ENCODE results near the gene CRYBG3. TPM values are rescaled to one million over a fixed set of nuclear protein-coding genes. Genes with fewer than 3 reads are reported as not detected.

CRYBG3 gene
- total RNA-seq, 1 donor from 2014 or later = 13.4 TPM

- no peak for TF ChIP-seq CTCF (IDR thresholded peaks at IDR 0.05; ENCODE audit: insufficient read depth, low read length, severe bottlenecking)
- Histone ChIP-seq H3K27me3 (ENCODE audit: control insufficient read depth, insufficient read depth, low read length) (no peaks in the 10 kb centered on the region), H3K36me3 (ENCODE audit: control insufficient read depth, insufficient read depth, low read length) (no peaks in the 10 kb centered on the region), H3K4me3 (ENCODE audit: low read depth, low read length) (peak overlapping the region; percentile 93)
- no peak for FAIRE-seq
- DNase-seq (ENCODE audit: low read depth) = peak; percentile 46
These were observed 481 bp upstream of the CRYBG3 start for GRCh38 chr3:97821287-97821773.

- no peaks in the 10 kb centered on the region for H3K27me3 ChIP-seq (ENCODE audit: control insufficient read depth, insufficient read depth, low read length)
- FAIRE-seq (no peak), DNase-seq (ENCODE audit: low read depth) (peak; percentile 40)
- peak overlapping the region; percentile 93 for H3K4me3 ChIP-seq (ENCODE audit: low read depth, low read length)
- no peak for TF ChIP-seq CTCF (IDR thresholded peaks at IDR 0.05; ENCODE audit: insufficient read depth, low read length, severe bottlenecking)
- H3K36me3 ChIP-seq (ENCODE audit: control insufficient read depth, insufficient read depth, low read length) = no peaks in the 10 kb centered on the region
These were observed 556 bp downstream of the CRYBG3 start for GRCh38 chr3:97822359-97822775.

- no peak for DNase-seq (ENCODE audit: low read depth)
- H3K4me3 ChIP-seq (ENCODE audit: low read depth, low read length) = peak overlapping the region; percentile 93
- H3K36me3 ChIP-seq (ENCODE audit: control insufficient read depth, insufficient read depth, low read length) = no peaks in the 10 kb centered on the region
- H3K27me3 ChIP-seq (ENCODE audit: control insufficient read depth, insufficient read depth, low read length) = no peaks in the 10 kb centered on the region
- no peak for FAIRE-seq
- no peak for TF ChIP-seq CTCF (IDR thresholded peaks at IDR 0.05; ENCODE audit: insufficient read depth, low read length, severe bottlenecking)
These were observed 1.5 kb downstream of the CRYBG3 start for GRCh38 chr3:97823046-97824004.

- FAIRE-seq (no peak), DNase-seq (ENCODE audit: low read depth) (no peak)
- TF ChIP-seq CTCF (IDR thresholded peaks at IDR 0.05; ENCODE audit: insufficient read depth, low read length, severe bottlenecking) = no peak
- no peaks in the 10 kb centered on the region for H3K27me3 ChIP-seq (ENCODE audit: control insufficient read depth, insufficient read depth, low read length)
- no peaks in the 10 kb centered on the region for H3K36me3 ChIP-seq (ENCODE audit: control insufficient read depth, insufficient read depth, low read length)
- H3K4me3 ChIP-seq (ENCODE audit: low read depth, low read length) = no peak overlapping the region
These were observed 3.3 kb downstream of the CRYBG3 start for GRCh38 chr3:97825101-97825500.

GRCh38 chr3:97827741-97828471 is 6.1 kb downstream of the CRYBG3 start:
- H3K27me3 ChIP-seq (ENCODE audit: control insufficient read depth, insufficient read depth, low read length) = no peaks in the 10 kb centered on the region
- no peak for DNase-seq (ENCODE audit: low read depth)
- H3K36me3 ChIP-seq (ENCODE audit: control insufficient read depth, insufficient read depth, low read length) = no peaks in the 10 kb centered on the region
- FAIRE-seq = no peak
- no peak overlapping the region for H3K4me3 ChIP-seq (ENCODE audit: low read depth, low read length)
- no peak for TF ChIP-seq CTCF (IDR thresholded peaks at IDR 0.05; ENCODE audit: insufficient read depth, low read length, severe bottlenecking)

Data from bronchial epithelial cell (primary cell).